HepG2 (cell line): ENCODE data around the gene HNRNPM.

Experiments
- ELF1 ChIP-seq: sonication (generic); formaldehyde crosslinking; IDR thresholded peaks from 2 replicates; pipeline ENCODE4 v1.4.0; 2020; ENCODE audit warnings: missing genetic modification reagents
- KAT7 ChIP-seq: IDR thresholded peaks from 2 replicates; pipeline ENCODE4 v1.6.1; 2018; ENCODE audit warnings: borderline replicate concordance, missing compliant biosample characterization
- NKX3-1 ChIP-seq: sonication (generic); formaldehyde crosslinking; IDR thresholded peaks from 2 replicates; pipeline ENCODE4 v1.5.0; 2020; ENCODE audit warnings: missing genetic modification reagents
- NR2F6 ChIP-seq, 2 experiments: IDR thresholded peaks; 2 replicates each; pipeline ENCODE4 v1.6.1; 2016; ENCODE audit warnings: antibody characterized with exemption in 1 of 2, mild to moderate bottlenecking in 1 of 2
- PITX1 ChIP-seq: sonication (generic); formaldehyde crosslinking; IDR thresholded peaks from 2 replicates; pipeline ENCODE4 v1.5.1; 2020; ENCODE audit warnings: mild to moderate bottlenecking, missing genetic modification reagents
- POLR2A ChIP-seq, 2 experiments: IDR thresholded peaks; 2 replicates each; pipeline ENCODE4 v1.6.1; 2011; ENCODE audit warnings: low read depth in 2 of 2, low read length in 2 of 2, mild to moderate bottlenecking in 1 of 2, moderate library complexity in 1 of 2; ENCODE audit not compliant: insufficient read depth in 1 of 2
- SATB2 ChIP-seq: sonication (generic); formaldehyde crosslinking; IDR thresholded peaks from 2 replicates; pipeline ENCODE4 v1.5.0; 2020; ENCODE audit warnings: missing genetic modification reagents
- SMC3 ChIP-seq: IDR thresholded peaks from 2 replicates; pipeline ENCODE4 v1.6.1; 2011; ENCODE audit warnings: low read length, improper control_type of control experiment
- WIZ ChIP-seq: sonication (generic); formaldehyde crosslinking; IDR thresholded peaks from 2 replicates; pipeline ENCODE4 v1.5.1; 2020; ENCODE audit warnings: mild to moderate bottlenecking, missing genetic modification reagents
- ZNF121 ChIP-seq: sonication (generic); formaldehyde crosslinking; IDR thresholded peaks from 2 replicates; pipeline ENCODE4 v1.5.0; 2020; ENCODE audit warnings: mild to moderate bottlenecking, missing genetic modification reagents
- ZNF878 ChIP-seq: sonication (generic); formaldehyde crosslinking; IDR thresholded peaks from 2 replicates; pipeline ENCODE4 v1.8.1; 2023; ENCODE audit warnings: mild to moderate bottlenecking, missing genetic modification reagents, moderate library complexity
- TF ChIP-seq, protein P1 (sequence below): sonication (generic); formaldehyde crosslinking; IDR thresholded peaks from 2 replicates; pipeline ENCODE4 v1.5.0; 2020; ENCODE audit warnings: missing genetic modification reagents
- TF ChIP-seq, protein P2 (sequence below): sonication (generic); formaldehyde crosslinking; IDR thresholded peaks from 2 replicates; pipeline ENCODE4 v1.4.0; 2020; ENCODE audit warnings: missing genetic modification reagents, borderline replicate concordance
- TF ChIP-seq, protein P3 (sequence below): sonication (generic); formaldehyde crosslinking; IDR thresholded peaks from 2 replicates; pipeline ENCODE4 v1.5.0; 2020; ENCODE audit warnings: mild to moderate bottlenecking, missing genetic modification reagents

DNA sequence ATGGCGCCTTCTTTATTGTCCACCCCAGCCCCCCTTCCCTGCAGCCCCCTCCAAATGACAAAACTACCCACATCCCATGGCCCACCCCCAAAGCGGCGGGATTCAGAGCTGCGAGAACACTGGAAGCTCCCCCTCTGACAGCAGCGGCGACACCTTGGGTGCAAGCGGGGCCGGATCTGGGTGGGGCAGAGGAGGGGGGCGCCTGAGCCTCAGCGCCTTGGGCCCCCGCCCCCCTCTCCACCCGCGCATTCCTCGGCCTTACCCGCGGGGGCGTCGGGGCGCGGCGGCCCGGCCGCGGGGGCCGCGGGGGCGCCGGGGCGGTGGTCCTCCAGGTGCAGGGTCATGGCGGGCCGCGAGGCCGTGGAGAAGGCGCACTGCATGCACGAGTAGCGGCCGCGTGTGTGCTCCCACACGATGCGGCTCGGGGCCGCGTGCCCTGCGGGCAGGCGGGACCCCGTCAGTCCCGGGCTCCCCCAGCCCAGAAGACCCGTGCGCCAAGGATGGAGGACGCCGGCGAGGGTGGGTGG lies 65.9 kb downstream of the HNRNPM start:
- TF ChIP-seq, protein P1, sequence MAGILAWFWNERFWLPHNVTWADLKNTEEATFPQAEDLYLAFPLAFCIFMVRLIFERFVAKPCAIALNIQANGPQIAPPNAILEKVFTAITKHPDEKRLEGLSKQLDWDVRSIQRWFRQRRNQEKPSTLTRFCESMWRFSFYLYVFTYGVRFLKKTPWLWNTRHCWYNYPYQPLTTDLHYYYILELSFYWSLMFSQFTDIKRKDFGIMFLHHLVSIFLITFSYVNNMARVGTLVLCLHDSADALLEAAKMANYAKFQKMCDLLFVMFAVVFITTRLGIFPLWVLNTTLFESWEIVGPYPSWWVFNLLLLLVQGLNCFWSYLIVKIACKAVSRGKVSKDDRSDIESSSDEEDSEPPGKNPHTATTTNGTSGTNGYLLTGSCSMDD (CRISPR knock-in tag), result no peak
- TF ChIP-seq ZNF878 (CRISPR knock-in tag), result no peak
- TF ChIP-seq PITX1 (CRISPR knock-in tag), result no peak
- no peak for TF ChIP-seq ELF1 (CRISPR knock-in tag)
- no peak for TF ChIP-seq SATB2
- no peak for TF ChIP-seq KAT7
- TF ChIP-seq, protein P2, sequence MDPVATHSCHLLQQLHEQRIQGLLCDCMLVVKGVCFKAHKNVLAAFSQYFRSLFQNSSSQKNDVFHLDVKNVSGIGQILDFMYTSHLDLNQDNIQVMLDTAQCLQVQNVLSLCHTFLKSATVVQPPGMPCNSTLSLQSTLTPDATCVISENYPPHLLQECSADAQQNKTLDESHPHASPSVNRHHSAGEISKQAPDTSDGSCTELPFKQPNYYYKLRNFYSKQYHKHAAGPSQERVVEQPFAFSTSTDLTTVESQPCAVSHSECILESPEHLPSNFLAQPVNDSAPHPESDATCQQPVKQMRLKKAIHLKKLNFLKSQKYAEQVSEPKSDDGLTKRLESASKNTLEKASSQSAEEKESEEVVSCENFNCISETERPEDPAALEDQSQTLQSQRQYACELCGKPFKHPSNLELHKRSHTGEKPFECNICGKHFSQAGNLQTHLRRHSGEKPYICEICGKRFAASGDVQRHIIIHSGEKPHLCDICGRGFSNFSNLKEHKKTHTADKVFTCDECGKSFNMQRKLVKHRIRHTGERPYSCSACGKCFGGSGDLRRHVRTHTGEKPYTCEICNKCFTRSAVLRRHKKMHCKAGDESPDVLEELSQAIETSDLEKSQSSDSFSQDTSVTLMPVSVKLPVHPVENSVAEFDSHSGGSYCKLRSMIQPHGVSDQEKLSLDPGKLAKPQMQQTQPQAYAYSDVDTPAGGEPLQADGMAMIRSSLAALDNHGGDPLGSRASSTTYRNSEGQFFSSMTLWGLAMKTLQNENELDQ, result no peak
- TF ChIP-seq WIZ (CRISPR knock-in tag), result no peak
- TF ChIP-seq ZNF121 (CRISPR knock-in tag), result no peak
- TF ChIP-seq, protein P3, sequence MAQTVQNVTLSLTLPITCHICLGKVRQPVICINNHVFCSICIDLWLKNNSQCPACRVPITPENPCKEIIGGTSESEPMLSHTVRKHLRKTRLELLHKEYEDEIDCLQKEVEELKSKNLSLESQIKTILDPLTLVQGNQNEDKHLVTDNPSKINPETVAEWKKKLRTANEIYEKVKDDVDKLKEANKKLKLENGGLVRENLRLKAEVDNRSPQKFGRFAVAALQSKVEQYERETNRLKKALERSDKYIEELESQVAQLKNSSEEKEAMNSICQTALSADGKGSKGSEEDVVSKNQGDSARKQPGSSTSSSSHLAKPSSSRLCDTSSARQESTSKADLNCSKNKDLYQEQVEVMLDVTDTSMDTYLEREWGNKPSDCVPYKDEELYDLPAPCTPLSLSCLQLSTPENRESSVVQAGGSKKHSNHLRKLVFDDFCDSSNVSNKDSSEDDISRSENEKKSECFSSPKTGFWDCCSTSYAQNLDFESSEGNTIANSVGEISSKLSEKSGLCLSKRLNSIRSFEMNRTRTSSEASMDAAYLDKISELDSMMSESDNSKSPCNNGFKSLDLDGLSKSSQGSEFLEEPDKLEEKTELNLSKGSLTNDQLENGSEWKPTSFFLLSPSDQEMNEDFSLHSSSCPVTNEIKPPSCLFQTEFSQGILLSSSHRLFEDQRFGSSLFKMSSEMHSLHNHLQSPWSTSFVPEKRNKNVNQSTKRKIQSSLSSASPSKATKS (CRISPR knock-in tag), result no peak
- TF ChIP-seq NR2F6 (IDR thresholded peaks at IDR 0.05), result no peak
- TF ChIP-seq NR2F6 (CRISPR knock-in tag; IDR thresholded peaks at IDR 0.05), result no peak
- no peak for TF ChIP-seq POLR2A (IDR thresholded peaks at IDR 0.05; ENCODE audit: insufficient read depth in 1 of 2, low read depth in 2 of 2, low read length in 2 of 2)
- no peak for TF ChIP-seq NKX3-1 (CRISPR knock-in tag)
- TF ChIP-seq SMC3, result no peak
